VCaP (cell line): ENCODE measurements around the gene DRAM2.
"Not testable (repeated sequence)": the region's sequence is repeated elsewhere in the genome, so short reads cannot be mapped to it uniquely, and the experiment has no call there.

Experiments
- H3K27ac ChIP-seq: fragments of 450-650 bp; 2 replicates; pipeline ENCODE4 v1.5.1; 2017
- TF ChIP-seq, protein P1 (sequence below): fragments of 450-650 bp; conservative IDR thresholded peaks from 2 replicates; pipeline ENCODE4 v1.5.1; 2017; ENCODE audit warnings: mild to moderate bottlenecking, moderate library complexity

The DRAM2 gene

GRCh38 chr1:111097356-111098099 is 42.4 kb downstream of the DRAM2 start:
- TF ChIP-seq, protein P1, sequence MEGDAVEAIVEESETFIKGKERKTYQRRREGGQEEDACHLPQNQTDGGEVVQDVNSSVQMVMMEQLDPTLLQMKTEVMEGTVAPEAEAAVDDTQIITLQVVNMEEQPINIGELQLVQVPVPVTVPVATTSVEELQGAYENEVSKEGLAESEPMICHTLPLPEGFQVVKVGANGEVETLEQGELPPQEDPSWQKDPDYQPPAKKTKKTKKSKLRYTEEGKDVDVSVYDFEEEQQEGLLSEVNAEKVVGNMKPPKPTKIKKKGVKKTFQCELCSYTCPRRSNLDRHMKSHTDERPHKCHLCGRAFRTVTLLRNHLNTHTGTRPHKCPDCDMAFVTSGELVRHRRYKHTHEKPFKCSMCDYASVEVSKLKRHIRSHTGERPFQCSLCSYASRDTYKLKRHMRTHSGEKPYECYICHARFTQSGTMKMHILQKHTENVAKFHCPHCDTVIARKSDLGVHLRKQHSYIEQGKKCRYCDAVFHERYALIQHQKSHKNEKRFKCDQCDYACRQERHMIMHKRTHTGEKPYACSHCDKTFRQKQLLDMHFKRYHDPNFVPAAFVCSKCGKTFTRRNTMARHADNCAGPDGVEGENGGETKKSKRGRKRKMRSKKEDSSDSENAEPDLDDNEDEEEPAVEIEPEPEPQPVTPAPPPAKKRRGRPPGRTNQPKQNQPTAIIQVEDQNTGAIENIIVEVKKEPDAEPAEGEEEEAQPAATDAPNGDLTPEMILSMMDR: no peak
- H3K27ac ChIP-seq: no peak overlapping the region

DNA sequence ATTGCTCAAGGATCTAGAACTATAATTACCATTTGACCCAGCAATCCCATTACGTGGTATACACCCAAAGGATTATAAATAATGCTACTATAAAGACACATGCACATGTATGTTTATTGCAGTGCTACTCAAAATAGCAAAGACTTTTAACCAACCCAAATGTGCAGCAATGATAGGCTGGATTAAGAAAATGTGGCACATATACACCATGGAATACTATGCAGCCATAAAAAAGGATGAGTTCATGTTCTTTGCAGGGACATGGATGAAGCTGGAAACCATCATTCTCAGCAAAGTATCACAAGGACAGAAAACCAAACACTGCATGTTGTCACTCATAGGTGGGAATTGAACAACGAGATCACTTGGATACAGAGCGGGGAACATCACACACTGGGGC is 44.5 kb downstream of the DRAM2 start:
- not testable (repeated sequence) for H3K27ac ChIP-seq

DNA sequence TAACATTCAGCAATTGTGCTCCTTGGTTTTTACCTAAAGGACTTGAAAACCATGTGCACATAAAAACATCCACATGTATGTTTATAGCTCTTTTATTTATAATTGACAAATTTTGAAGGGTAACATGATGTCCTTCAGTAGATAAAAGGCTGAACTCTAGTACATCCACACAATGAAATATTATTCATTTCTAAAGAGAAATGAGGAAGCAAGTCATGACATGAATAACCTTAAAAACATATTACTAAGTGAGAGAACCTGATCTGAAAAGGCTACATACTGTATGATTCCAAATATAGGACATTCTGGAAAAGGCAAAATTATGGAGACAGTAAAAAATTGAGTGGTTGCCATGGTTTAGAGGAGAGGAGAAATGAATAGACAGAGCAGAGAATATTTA is 50.3 kb downstream of the DRAM2 start:
- no peak overlapping the region for H3K27ac ChIP-seq
- TF ChIP-seq, protein P1: no peak

DNA sequence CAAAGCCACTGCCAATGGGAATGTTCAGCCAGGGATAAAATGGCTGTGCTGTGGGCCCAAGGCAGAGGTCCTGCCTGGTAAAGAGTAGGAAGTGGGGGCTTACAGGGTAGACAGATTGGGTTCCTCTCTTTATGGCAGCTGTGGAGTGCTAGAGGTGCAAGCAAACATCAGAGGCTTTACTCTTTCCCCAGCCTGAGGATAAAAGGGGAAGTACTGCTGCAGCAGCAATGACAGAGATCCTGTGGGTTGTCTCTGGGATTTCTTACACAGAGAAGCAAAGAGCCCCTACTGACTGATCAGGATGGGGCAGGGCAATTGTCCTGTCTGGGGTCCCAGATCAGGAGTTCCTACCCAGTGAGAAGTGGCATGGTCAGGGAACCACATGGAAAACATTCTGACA is 54.2 kb downstream of the DRAM2 start:
- TF ChIP-seq, protein P1: no peak
- no peak overlapping the region for H3K27ac ChIP-seq

- no peak overlapping the region for H3K27ac ChIP-seq
- TF ChIP-seq, protein P1: no peak
These were observed 54.9 kb downstream of the DRAM2 start for GRCh38 chr1:111084999-111085398.

DNA sequence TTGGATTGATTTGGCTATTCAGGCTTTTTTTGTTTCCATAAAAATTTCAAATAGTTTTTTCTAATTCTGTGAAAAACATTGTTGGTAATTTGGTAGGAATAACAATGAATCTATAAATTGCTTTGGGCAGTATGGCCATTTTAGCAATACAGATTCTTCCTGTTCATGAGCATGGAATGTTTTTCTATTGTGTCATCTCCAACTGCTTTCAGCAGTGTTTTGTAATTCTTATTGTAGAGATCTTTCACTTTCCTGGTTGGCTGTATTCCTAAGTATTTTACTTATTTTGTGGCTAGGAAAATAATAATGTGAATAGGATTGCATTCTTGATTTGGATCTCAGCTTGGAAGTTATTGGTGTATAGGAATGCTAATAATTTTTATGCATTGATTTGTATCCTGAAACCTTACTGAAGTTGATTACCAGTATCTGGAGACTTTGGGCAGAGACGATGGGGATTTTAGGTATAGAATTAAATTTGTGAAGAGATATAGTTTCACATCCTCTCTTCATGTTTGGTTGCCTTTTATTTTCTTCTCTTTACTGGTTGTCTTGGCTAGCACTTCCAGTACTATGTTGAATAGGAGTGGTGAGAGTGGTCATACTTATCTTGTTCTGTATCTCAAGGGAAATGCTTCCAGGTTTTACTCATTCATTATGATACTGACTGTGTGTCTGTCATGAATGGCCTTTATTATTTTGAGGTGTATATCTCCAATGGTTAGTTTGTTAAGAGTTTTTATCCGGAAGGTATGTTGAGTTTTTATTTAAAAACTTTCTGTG is 57.3 kb downstream of the DRAM2 start:
- no peak overlapping the region for H3K27ac ChIP-seq
- TF ChIP-seq, protein P1: no peak

DNA sequence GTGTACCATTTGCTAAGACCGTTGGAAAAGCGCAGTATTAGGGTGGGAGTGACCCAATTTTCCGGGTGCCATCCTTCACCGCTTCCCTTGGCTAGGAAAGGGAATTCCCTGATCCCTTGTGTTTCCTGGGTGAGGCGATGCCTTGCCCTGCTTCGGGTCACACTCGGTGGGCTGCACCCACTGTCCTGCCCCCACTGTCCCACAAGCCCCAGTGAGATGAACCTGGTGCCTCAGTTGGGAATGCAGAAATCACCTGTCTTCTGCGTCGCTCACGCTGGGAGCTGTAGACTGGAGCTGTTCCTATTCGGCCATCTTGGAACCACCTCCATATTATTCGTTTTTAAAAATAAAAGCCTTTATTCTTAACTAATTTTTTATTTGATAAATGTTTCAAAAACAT is 60.6 kb downstream of the DRAM2 start:
- H3K27ac ChIP-seq: not testable (repeated sequence)

DNA sequence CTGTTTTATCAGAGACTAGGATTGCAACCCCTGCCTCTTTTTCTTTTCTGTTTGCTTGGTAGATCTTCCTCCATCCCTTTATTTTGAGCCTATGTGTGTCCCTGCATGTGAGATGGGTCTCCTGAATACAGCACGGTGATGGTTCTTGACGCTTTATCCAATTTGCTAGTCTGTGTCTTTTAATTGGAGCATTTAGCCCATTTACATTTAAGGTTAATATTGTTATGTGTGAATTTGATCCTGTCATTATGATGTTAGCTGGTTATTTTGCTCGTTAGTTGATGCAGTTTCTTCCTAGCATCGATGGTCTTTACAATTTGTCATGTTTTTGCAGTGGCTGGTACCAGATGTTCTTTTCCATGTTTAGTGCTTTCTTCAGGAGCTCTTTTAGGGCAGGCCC is 62.6 kb downstream of the DRAM2 start:
- H3K27ac ChIP-seq: not testable (repeated sequence)
